Calu3 (cell line): ENCODE measurements around the gene MMP8. TPM values are rescaled to one million over a fixed set of nuclear protein-coding genes. Genes with fewer than 3 reads are reported as not detected.

ENCODE experiments used
- BruUV-seq: library from RNA; stranded (reverse); fragments of 400-500 nt; replicated peaks from 2 replicates; lab custom pipeline; 2021; lab: Mats Ljungman, UMichigan
- CTCF ChIA-PET: fragments of 300-600 bp; sonication (Branson Sonifier 250); formaldehyde crosslinking; loops from one replicate; lab custom pipeline; 2022; ENCODE audit warnings: antibody characterized with exemption; lab: Charles Lee
- DNase-seq: peaks from one replicate; pipeline ENCODE4 v3.0.0; 2022
- H3K27ac Mint-ChIP-seq: one replicate; pipeline ENCODE4 v1.8.0; 2022; ENCODE audit warnings: mixed read lengths; ENCODE audit not compliant: unreplicated experiment
- H3K27me3 Mint-ChIP-seq: one replicate; pipeline ENCODE4 v1.8.0; 2022; ENCODE audit warnings: mixed read lengths; ENCODE audit not compliant: unreplicated experiment
- H3K36me3 Mint-ChIP-seq: one replicate; pipeline ENCODE4 v1.8.0; 2022; ENCODE audit warnings: mild to moderate bottlenecking, moderate library complexity, mixed read lengths; ENCODE audit not compliant: insufficient read depth, unreplicated experiment
- H3K4me1 Mint-ChIP-seq: one replicate; pipeline ENCODE4 v1.8.0; 2022; ENCODE audit warnings: mild to moderate bottlenecking, low read depth, mixed read lengths; ENCODE audit not compliant: unreplicated experiment
- H3K4me3 Mint-ChIP-seq: one replicate; pipeline ENCODE4 v1.8.0; 2022; ENCODE audit warnings: mild to moderate bottlenecking, low read depth, moderate library complexity, mixed read lengths; ENCODE audit not compliant: unreplicated experiment
- H3K9me3 Mint-ChIP-seq: one replicate; pipeline ENCODE4 v1.8.0; 2022; ENCODE audit warnings: low read depth, mixed read lengths; ENCODE audit not compliant: unreplicated experiment
- CTCF ChIP-seq: fragments of 200-600 bp; IDR thresholded peaks from one replicate; pipeline ENCODE4 v1.8.0; 2022; ENCODE audit warnings: antibody characterized with exemption; ENCODE audit not compliant: unreplicated experiment
- intact Hi-C: fragments of 100-400 bp; cut with micrococcal nuclease; formaldehyde crosslinking; loops from one replicate; pipeline ENCODE4 v1.10.0; 2022; ENCODE audit not compliant: unreplicated experiment
- total RNA-seq: library from RNA; stranded (reverse); gene quantifications from 2 replicates; pipeline ENCODE4 v1.2.3, GENCODE V29; 2022

Gene MMP8
- total RNA-seq, 1 experiment from 2014 or later = not detected

GRCh38 chr11:102729849-102730815, 5.4 kb upstream of the MMP8 start:
- Mint-ChIP-seq H3K27ac (no peak overlapping the region), H3K36me3 (no peaks in the 10 kb centered on the region), H3K4me3 (no peak overlapping the region), H3K4me1 (no peaks in the 10 kb centered on the region), H3K27me3 (no peaks in the 10 kb centered on the region), H3K9me3 (no peaks in the 10 kb centered on the region)
- TF ChIP-seq CTCF = no peak
- no peak for DNase-seq
- CTCF ChIA-PET = no interaction called here
- no TSS peak for BruUV-seq
- intact Hi-C loops = loop anchor here (5.0 to 10.0 kb wide), 3 partner anchors 52 to 325 kb away; partner anchors contain the start of gene MMP10

GRCh38 chr11:102727890-102728289, 3.1 kb upstream of the MMP8 start:
- H3K4me3 Mint-ChIP-seq = no peak overlapping the region
- no peak for TF ChIP-seq CTCF
- no peaks in the 10 kb centered on the region for H3K9me3 Mint-ChIP-seq
- CTCF ChIA-PET = no interaction called here
- H3K4me1 Mint-ChIP-seq = no peaks in the 10 kb centered on the region
- H3K36me3 Mint-ChIP-seq = no peaks in the 10 kb centered on the region
- H3K27ac Mint-ChIP-seq = no peak overlapping the region
- DNase-seq = no peak
- no peaks in the 10 kb centered on the region for H3K27me3 Mint-ChIP-seq
- intact Hi-C loops = no loop called here
- no TSS peak for BruUV-seq

GRCh38 chr11:102722821-102723220, 1.9 kb downstream of the MMP8 start:
- CTCF ChIA-PET = no interaction called here
- no peaks in the 10 kb centered on the region for H3K36me3 Mint-ChIP-seq
- DNase-seq = no peak
- H3K4me3 Mint-ChIP-seq = no peak overlapping the region
- TF ChIP-seq CTCF = no peak
- peaks cover 2% of the 10 kb centered on the region for H3K9me3 Mint-ChIP-seq
- intact Hi-C loops = no loop called here
- peaks cover 43% of the 10 kb centered on the region for H3K27me3 Mint-ChIP-seq
- no peak overlapping the region for H3K27ac Mint-ChIP-seq
- H3K4me1 Mint-ChIP-seq = no peaks in the 10 kb centered on the region
- BruUV-seq = no TSS peak

GRCh38 chr11:102719620-102720277, 5.0 kb downstream of the MMP8 start:
- no TSS peak for BruUV-seq
- Mint-ChIP-seq H3K27me3 (peaks cover 67% of the 10 kb centered on the region), H3K27ac (no peak overlapping the region), H3K36me3 (no peaks in the 10 kb centered on the region), H3K9me3 (peaks cover 2% of the 10 kb centered on the region), H3K4me1 (no peaks in the 10 kb centered on the region), H3K4me3 (no peak overlapping the region)
- no peak for TF ChIP-seq CTCF
- intact Hi-C loops = no loop called here
- no peak for DNase-seq
- CTCF ChIA-PET = no interaction called here
